HEK293T (cell line): ENCODE data around the gene STX18.

ENCODE experiments used
- ARNT ChIP-seq: fragments of 450-650 bp; IDR thresholded peaks from 2 replicates; pipeline ENCODE4 v1.6.1; 2017; ENCODE audit warnings: mild to moderate bottlenecking
- BHLHE40 ChIP-seq: fragments of 450-650 bp; IDR thresholded peaks from 2 replicates; pipeline ENCODE4 v1.6.1; 2016; ENCODE audit warnings: mild to moderate bottlenecking, moderate library complexity, borderline replicate concordance
- ELF4 ChIP-seq: fragments of 450-650 bp; IDR thresholded peaks from 2 replicates; pipeline ENCODE4 v1.6.1; 2017; ENCODE audit warnings: antibody characterized with exemption
- FOXA1 ChIP-seq: fragments of 450-650 bp; IDR thresholded peaks from 2 replicates; pipeline ENCODE4 v1.6.1; 2016; ENCODE audit warnings: mild to moderate bottlenecking
- FOXM1 ChIP-seq: fragments of 450-650 bp; IDR thresholded peaks from 2 replicates; pipeline ENCODE4 v1.6.1; 2017; ENCODE audit warnings: mild to moderate bottlenecking, borderline replicate concordance
- L3MBTL2 ChIP-seq: fragments of 450-650 bp; conservative IDR thresholded peaks from 2 replicates; pipeline ENCODE4 v1.6.1; 2016; ENCODE audit warnings: mild to moderate bottlenecking
- LEF1 ChIP-seq: fragments of 450-650 bp; IDR thresholded peaks from 2 replicates; pipeline ENCODE4 v1.6.1; 2017; ENCODE audit warnings: mild to moderate bottlenecking, borderline replicate concordance
- SP1 ChIP-seq: fragments of 450-650 bp; IDR thresholded peaks from 2 replicates; pipeline ENCODE4 v1.6.1; 2017
- SUZ12 ChIP-seq: fragments of 450-650 bp; IDR thresholded peaks from 2 replicates; pipeline ENCODE4 v1.6.1; 2016; ENCODE audit warnings: mild to moderate bottlenecking
- TF ChIP-seq, protein P1 (sequence below): fragments of 450-650 bp; IDR thresholded peaks from 2 replicates; pipeline ENCODE4 v1.6.1; 2016

DNA sequence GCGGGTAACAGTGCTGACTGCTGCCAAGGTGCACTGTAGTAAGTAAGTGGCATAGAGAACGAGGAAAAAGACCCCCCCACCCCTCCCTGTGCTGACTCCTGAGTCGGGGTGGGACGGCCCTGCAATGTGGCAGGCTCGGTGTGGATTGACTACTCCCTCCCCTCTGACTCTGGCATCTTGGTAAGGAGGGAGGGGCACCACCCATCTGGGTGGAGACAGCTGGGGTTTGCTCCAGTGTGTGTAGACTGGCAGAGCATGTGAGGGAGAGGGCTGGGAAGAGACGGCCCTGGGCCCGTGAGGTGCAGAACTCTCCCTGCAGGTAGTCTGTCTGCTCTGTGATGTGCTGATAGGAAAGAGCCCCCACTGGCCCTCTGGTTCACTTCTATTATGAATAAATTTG, 124.0 kb downstream of the STX18 start:
- TF ChIP-seq FOXM1 (no peak), SP1 (no peak), BHLHE40 (no peak), SUZ12 (no peak), ELF4 (no peak), L3MBTL2 (no peak), FOXA1 (no peak), LEF1 (no peak), ARNT (no peak)
- TF ChIP-seq, protein P1, sequence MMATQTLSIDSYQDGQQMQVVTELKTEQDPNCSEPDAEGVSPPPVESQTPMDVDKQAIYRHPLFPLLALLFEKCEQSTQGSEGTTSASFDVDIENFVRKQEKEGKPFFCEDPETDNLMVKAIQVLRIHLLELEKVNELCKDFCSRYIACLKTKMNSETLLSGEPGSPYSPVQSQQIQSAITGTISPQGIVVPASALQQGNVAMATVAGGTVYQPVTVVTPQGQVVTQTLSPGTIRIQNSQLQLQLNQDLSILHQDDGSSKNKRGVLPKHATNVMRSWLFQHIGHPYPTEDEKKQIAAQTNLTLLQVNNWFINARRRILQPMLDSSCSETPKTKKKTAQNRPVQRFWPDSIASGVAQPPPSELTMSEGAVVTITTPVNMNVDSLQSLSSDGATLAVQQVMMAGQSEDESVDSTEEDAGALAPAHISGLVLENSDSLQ, result no peak
